HG02970 (cell line): Measurements from ENCODE around the gene ZSWIM3.

Source experiments
- ATAC-seq: cut with Tn5 transposase; IDR thresholded peaks from one replicate; pipeline ENCODE4 v1.9.1; 2021; ENCODE audit warnings: mild to moderate bottlenecking, moderate library complexity, moderate number of reproducible peaks; ENCODE audit not compliant: unreplicated experiment, low FRiP score

Gene ZSWIM3

DNA sequence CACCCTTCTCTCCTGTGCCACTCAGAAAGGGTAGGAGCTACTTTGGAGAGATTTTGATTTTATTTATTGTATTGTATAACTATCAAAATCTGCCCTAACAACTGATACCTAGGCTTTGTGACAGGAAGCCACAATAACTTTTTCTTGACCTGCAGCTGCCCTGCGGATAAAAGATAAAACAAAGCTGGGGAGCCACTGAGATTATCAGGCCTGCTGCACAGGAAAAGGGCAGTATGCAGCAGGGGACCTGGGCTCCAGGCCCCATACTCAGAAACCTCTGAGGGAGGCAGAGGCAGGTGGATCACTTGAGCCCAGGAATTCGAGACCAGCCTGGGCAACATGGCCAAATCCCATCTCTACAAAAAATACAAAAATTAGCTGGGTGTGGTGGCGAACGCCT lies 24.8 kb upstream of the ZSWIM3 start:
- ATAC-seq = no peak

GRCh38 chr20:45833030-45833882 lies 24.2 kb upstream of the ZSWIM3 start, which contains the start of gene SNX21:
Gene SNX21 (plus strand): TSS chr20:45833799. CDS start chr20:45833920, 121 bp downstream.
- no peak for ATAC-seq

DNA sequence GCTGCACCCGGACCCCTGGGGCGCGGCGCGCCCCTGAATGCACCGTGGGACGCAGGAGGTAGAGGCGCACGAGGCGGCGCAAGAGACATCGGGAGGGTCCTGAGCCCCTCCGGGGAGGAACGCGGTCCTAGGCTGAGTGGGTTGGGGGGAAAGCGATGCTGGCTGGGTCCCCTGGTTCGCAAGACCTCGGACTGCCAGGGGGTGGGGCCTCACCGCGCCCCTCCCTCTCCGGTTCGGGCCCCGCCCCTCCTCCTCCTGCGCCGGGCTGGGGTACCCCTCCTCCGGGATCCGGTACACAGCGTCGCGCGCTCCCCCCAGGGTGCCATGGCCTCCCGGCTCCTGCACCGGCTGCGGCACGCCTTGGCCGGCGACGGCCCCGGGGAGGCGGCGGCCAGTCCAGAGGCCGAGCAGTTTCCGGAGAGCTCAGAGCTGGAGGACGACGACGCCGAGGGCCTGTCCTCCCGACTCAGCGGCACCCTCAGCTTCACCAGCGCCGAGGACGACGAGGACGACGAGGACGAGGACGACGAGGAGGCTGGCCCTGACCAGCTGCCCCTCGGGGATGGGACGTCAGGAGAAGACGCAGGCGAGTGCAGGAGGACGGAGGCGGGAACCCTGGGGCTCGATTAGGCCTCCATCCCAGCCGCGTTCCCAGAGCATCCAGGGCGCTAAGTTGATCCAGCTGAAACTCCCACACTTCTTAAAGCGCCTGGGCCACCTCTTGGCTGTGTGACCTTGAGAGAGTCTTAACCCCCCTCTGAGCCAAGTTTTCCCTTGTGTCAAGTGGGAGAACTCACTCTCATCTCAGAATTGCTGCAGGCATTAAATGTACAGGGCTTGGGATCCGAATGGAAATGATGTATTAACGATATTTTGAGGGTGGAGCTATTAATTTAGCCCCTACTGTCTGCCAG lies 23.3 kb upstream of the ZSWIM3 start:
- no peak for ATAC-seq

- ATAC-seq = no peak
Observed at GRCh38 chr20:45834797-45835161, 22.6 kb upstream of the ZSWIM3 start.

GRCh38 chr20:45835329-45835765 lies 22.1 kb upstream of the ZSWIM3 start:
- ATAC-seq = no peak

DNA sequence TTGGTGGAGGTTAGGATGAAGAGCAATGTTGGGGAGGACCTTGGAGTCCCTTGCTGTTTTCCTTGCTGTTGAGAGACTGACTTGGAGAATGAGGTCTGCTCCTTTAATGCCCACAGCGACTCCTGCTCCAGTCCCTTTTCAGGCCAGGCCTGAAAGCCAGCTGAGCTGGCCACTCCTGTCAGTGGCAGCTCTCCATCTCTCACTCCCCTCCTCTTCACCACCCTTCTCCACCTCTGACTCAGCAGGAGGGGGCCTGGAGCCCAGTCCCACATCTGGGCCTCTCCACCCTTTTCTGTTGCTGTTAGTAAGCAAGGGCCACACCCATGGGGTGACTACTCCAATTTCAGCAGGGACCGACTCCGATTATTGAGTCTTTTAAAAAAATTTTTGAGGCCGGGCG lies 21.6 kb upstream of the ZSWIM3 start:
- no peak for ATAC-seq

DNA sequence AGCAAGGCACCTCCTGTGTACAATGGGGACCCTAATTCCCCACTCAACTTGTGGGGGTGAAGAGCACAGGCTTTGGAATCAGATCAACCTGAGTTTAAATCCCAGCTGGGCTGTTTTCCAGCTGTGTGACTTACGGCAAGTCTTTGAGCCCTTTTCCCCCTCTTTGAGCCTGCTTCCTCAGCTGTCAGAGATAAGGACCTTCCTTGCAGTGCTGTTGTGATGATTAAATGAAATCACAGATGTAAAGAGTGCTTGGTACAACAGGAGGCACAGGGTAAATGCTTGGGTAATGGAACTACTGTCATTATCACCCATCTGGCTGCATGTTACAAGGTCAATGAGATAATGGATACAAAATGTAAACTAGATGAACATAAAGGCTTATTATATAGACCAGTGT lies 20.6 kb upstream of the ZSWIM3 start:
- ATAC-seq = no peak

- no peak for ATAC-seq
Observed at GRCh38 chr20:45840700-45841198, 16.7 kb upstream of the ZSWIM3 start.

GRCh38 chr20:45841407-45842129 lies 15.8 kb upstream of the ZSWIM3 start:
- ATAC-seq = no peak

DNA sequence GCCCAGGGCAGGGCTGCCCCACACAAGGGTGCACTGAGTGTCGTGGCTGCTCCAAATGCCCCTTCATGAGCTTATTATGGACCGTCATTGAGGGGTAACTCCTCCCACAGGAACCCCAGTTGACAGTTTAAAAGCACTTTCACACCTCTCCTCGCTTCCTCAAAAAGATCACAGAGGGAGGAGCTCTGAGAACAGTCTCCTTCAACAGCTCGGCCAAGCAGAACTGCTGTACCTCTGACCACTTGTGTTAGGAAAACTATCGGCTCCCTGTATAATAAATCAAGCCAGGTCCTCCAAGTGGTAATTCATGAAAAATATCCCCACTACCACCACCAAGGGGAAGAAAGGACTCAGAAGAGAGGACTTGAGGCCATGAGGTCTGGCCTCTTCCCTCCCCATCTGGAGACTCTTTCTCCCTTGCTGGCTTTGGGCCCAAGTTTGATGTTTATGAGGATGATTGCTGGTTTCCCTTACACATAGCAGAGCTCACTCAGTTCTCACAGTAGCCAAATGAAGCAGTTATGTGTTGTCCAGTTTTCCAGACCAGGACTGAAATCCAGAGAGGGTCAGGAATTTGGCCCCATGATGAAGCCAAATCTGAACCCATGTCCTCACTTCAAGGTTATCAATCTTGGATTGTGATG lies 15.1 kb upstream of the ZSWIM3 start:
- ATAC-seq = no peak

DNA sequence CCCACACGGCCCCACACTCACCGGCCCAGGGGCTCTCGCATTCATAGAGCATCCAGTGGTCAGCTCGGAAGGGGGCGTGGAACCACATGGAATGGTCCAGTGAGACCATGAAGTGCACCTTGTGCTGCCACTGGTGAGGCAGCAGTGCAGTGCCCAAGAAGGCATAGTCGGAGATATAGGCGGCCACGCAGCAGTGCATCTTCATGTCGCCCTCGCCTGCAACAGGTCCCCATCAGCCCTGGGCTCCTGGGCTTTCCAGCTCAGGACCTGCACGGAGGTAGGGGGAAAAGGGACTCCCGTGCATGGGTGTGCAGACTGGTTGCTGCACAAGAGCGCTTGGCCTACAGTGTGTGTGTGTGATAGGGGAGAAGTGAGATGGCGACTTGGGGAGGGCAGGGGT lies 13.9 kb upstream of the ZSWIM3 start:
- ATAC-seq = no peak

GRCh38 chr20:45845452-45845851 lies 12.0 kb upstream of the ZSWIM3 start:
- no peak for ATAC-seq

- no peak for ATAC-seq
Observed at GRCh38 chr20:45848421-45848820, 9.0 kb upstream of the ZSWIM3 start.

DNA sequence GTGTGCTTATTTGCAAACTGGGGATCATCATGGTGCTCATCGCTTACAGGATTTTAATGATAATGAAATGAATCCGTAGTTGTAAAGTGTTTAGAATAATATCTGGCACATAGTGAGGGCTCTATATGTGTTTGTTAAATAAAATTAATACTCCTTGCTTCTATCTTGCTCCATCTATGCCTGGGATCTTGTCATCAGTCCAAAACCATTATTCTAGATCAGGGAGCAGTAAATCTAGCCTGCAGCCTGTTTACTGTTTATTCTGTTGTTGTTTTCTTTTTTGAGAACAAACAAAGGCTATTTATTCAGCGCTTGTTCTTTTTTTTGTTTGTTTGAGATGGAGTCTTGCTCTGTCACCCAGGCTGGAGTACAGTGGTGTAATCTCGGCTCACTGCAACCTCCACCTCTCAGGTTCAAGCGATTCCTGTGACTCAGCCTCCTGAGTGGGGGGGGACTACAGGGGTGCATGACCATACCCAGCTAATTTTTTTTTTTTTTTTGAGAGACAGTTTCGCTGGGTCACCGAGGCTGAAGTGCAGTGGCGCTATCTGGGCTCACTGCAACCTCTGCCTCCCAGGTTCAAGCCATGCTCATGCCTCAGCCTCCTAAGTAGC lies 8.3 kb upstream of the ZSWIM3 start:
- no peak for ATAC-seq

DNA sequence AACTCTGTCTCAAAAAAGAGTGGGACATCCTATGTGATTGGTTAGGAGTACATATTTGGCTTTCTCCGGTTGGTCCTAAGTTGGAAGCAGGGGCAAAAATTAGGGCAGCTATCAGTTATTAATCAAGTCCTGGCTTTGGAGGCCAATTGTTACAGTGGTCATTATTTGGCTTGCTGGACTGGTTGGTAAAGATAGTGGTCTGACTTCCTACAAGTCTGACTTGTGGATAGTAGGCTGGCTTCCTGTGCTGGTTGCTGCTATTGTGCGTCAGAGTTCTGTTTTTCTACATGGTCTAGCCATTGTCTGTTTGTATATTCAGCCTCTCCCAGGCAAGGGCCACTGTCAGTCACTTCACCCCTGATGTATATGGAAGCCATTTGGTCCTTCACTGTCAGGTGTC lies 7.2 kb upstream of the ZSWIM3 start:
- no peak for ATAC-seq

GRCh38 chr20:45850926-45851325 lies 6.5 kb upstream of the ZSWIM3 start:
- no peak for ATAC-seq

DNA sequence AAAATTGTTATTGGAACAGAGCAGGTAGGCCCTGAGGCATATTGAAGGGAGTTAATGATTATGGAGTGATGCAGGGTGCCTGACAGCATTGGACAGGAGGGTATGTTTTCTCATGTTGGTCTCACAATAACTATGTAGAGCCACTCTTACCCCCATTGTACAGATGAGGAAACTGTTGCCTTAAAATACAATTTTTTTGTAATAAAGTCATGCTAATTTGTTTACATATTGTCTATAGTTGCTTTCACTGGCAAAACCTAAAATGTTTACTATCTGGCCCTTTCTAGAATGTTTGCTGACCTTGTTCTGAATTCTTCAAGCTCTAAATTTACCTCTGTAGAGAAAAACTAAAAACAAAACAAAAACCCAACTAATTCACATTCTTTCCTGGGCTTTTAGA lies 5.9 kb upstream of the ZSWIM3 start:
- ATAC-seq = no peak

GRCh38 chr20:45852326-45852725 lies 5.1 kb upstream of the ZSWIM3 start:
- no peak for ATAC-seq

GRCh38 chr20:45853484-45853883 lies 3.9 kb upstream of the ZSWIM3 start:
- no peak for ATAC-seq

DNA sequence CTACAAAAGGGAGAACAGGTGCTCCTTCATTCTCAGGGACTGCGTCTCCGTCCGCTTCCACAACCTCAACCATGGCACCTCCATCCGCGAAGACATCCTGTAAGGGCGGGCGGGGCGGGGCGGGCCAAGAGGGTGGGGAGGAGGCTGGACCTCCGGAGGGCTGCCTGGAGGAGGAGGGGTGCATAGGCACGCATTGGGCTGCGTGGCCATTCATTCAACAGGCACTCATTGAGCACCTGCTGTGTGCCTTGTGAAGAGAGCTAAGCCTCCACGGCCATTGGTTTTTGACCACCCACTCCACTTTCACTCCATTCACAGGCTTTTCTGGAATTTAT lies 435 bp downstream of the ZSWIM3 start:
- no peak for ATAC-seq
